Femur (tissue), 1 donor: ENCODE data around the gene PSD2.

ENCODE experiments used
- DNase-seq: peaks from one replicate; pipeline ENCODE4 v3.0.0-alpha.2; 2017

The PSD2 gene

GRCh38 chr5:139884734-139885133, 89.1 kb downstream of the PSD2 start:
- no peak for DNase-seq

GRCh38 chr5:139885172-139885856, 89.7 kb downstream of the PSD2 start:
- DNase-seq: no peak

- DNase-seq: no peak
These were observed 90.2 kb downstream of the PSD2 start for GRCh38 chr5:139885857-139886208.

- DNase-seq: no peak
These were observed 90.6 kb downstream of the PSD2 start for GRCh38 chr5:139886213-139886612.

GRCh38 chr5:139888370-139888769, 92.8 kb downstream of the PSD2 start:
- no peak for DNase-seq

GRCh38 chr5:139889410-139889809, 93.8 kb downstream of the PSD2 start:
- DNase-seq: no peak

- DNase-seq: no peak
These were observed 98.3 kb downstream of the PSD2 start for GRCh38 chr5:139893873-139894272.
